Stimulated activated CD4-positive, alpha-beta T cell treated with anti-CD3 and anti-CD28 coated beads, Interleukin-1b, Interleukin-23, amount 100 ng/mL, for 1 hour (primary cell): ENCODE measurements around the gene ADAMTS4.
A peak's percentile ranks its signal among the peaks of the same experiment; 100 is the strongest.
"Not testable (repeated sequence)": the region's sequence is repeated elsewhere in the genome, so short reads cannot be mapped to it uniquely, and the experiment has no call there.

Source experiments
- DNase-seq, 2 donors: peaks; one replicate each; pipeline ENCODE4 v3.0.0-alpha.2; 2020; ENCODE audit warnings: low read depth in 2 of 2

Gene ADAMTS4

DNA sequence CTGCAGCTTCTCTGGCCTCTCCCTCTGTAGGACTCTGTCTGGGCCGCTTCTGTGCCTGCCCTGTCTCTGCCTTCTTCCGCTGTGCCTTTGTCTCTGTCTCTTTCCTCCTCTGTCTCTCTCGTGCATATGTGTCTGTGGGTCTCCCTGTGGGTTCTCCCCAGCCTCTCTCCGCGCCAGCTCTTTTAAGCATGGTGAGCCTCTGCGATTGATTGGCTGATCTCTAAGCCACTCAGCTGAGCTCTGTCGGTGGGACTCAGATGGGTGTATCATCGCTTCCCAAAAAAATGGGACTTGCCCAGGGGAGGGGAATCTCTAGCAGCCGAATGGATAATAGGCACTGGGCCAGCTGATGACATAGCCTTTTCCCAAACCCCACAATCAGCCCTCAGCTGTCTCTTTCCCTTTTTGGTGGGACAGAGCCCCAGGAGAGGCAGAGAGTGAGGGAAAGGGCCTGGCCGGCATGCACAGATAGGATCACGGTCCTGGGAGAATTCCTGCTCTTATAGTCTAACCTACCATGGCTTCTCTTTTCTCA, at the start of gene ADAMTS4:
Gene ADAMTS4, minus strand, starts transcription at position 158 of the 535 bp plus-strand sequence. CDS start 427 bp downstream, outside the sequence.
- DNase-seq, result no peak

DNA sequence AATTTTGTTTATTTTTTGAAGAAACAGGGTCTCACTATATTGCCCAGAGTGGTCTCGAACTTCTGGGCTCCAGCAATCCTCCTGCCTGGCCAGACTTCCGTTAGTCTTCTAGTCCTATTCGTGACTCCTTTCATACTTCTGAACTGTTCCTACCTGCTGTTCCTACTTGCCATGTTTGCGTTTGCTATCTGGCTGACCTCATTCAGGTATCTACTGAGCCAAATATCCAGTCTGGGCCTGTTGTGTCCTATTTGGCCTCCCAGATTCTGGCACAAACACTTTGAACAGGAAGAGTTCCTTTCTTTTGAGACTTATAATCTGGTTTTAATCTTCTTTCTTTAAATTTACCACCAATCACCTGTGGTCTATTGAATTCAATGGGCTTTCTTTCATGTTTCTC, 46.0 kb upstream of the ADAMTS4 start:
- no peak for DNase-seq

GRCh38 chr1:161242313-161242712, 43.5 kb upstream of the ADAMTS4 start:
- no peak for DNase-seq

- DNase-seq, result no peak
These were observed 42.8 kb upstream of the ADAMTS4 start for GRCh38 chr1:161241682-161242081.

- no peak for DNase-seq
These were observed 39.2 kb upstream of the ADAMTS4 start, which contains the start of gene NR1I3 for GRCh38 chr1:161238039-161238473. Gene NR1I3 (minus strand): TSS chr1:161238203. CDS start chr1:161236565, 1,638 bp downstream.

- DNase-seq, result no peak
These were observed 37.3 kb upstream of the ADAMTS4 start for GRCh38 chr1:161235957-161236775.

GRCh38 chr1:161233102-161233501, 34.2 kb upstream of the ADAMTS4 start:
- DNase-seq, result no peak

GRCh38 chr1:161230762-161231161, 31.9 kb upstream of the ADAMTS4 start:
- DNase-seq, result no peak

DNA sequence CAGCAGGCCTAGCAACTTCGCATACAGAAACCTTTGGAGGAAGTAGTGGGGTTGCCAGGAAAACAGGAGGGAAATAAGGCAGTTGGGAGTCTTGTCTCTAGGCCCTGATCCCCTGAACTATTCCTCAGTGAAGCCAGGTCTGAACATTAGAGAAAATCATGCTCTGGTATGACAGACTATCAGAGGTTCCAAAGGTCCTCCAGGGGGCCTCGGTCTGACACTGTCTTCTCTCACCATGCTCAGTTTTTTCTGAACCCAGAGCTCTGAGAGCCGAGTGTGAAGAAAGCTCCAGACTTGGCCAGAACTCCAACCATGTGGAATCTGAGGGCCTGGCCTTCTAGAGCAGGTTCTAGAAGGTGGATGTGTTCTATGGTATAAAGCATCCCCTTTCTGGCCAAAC, 31.0 kb upstream of the ADAMTS4 start:
- DNase-seq, result no peak

GRCh38 chr1:161228032-161228431, 29.2 kb upstream of the ADAMTS4 start:
- no peak for DNase-seq

DNA sequence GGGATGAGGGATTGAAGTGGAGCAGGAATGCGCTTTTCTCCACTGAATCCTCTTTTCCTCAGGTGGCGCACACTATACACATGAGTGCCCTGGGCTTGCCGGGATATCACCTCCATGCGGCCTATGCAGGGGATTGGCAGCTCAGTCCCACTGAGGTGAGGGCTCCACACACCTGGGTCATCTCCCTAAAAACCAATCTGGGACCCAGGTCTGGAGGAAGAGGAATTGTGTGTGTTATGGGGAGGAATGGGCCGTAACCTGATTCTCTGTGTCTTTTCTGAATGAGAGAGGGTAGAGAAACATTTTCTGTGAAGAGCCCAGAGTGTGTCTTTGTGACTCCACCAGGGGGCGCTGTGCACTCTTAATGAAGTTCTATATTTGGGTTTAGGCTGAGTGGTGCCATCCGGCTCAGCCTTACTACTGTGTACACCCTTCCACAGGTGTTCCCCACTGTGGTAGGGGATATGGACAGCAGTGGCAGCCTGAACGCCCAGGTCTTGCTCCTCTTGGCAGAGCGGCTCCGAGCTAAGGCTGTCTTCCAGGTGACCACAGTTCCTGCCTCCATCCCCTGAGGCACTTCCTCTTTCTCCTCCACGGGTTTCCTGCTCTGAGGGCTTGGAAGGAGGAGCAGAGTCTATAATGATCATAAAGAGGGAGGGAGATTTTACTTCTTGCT, 28.5 kb upstream of the ADAMTS4 start:
- peak; percentile 79 to 89 for DNase-seq

DNA sequence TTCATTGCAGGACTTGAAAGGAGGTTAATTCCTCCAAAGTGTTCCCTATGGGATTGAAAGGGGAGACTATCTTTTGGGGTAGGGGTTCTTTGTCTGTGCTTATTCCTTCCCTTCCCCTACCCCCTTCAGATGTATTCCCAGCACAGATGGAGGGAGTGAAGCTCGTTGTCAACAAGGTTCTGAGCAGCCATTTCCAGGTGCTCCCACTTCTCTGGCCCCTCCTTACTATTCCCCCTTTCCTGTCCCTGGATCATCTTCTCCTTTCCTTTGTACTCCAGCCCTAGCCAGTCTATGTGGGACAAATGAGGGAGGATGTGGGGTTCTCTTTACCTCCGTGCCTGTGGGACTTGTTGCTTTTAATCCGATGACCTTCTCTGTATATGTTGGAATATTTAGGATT, 27.9 kb upstream of the ADAMTS4 start:
- DNase-seq, result no peak

- no peak for DNase-seq
These were observed 27.5 kb upstream of the ADAMTS4 start for GRCh38 chr1:161226320-161226711.

DNA sequence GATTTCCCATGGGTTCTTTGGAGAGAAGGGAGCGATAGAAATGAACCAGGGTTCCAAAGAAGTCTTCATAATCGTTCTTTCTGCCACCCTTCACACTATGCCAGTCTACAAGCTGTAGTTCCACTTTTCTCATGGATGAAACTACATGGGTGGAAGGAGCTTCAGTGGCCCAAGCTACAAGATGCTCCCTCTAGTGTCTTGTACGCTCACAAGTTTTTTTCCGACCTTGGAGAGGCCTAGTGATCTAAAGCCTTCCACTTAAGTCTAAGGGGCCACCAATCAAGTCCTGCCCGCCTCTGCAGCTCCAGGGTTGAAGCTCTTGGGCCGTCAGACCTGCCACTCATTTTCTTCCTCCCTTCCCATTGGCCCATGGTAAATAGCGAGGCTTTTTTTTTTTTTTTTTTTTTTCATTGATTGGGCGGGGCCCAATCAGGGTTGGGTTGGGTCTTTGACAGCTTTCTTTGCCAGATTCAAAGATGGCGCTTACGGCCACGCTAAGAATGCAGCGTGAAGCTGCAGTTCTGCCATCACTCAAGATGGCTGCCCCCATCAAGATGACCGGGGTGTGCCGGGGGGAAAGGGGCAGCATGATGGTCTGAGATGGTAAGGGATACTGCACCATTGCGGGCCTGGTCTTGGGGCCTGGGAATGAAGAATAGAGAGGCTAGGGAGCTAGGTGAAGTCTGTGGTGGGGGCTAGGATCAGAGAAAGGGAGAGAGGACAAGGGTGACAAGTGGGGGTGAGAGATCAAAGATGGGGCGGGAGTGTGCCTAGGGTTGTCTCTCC, 26.9 kb upstream of the ADAMTS4 start, which contains the start of gene TOMM40L:
Gene TOMM40L, plus strand, starts transcription at position 527 of the 786 bp plus-strand sequence. CDS start 430 bp downstream, outside the sequence.
- peak; percentile 63 to 80 for DNase-seq

DNA sequence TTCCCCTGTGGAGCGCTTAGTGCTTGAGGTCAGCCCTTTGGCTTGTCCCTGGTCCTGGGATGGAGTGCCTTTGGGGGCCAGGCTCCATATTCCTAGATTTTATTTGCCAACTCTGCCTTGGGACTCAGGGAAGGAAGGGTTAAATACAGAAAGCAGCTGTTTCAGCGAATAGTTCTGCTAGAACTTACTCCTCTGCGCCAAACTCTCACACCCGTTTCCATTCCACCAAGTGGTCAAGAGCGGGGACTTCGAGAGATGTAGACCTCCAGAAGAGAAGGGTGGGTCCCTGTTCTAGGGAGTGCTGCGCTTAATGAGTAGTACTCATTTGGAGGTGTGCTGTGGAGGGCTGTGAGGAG, 26.3 kb upstream of the ADAMTS4 start:
- no peak for DNase-seq

- not testable (repeated sequence) for DNase-seq
These were observed 25.8 kb upstream of the ADAMTS4 start for GRCh38 chr1:161224695-161225087.

DNA sequence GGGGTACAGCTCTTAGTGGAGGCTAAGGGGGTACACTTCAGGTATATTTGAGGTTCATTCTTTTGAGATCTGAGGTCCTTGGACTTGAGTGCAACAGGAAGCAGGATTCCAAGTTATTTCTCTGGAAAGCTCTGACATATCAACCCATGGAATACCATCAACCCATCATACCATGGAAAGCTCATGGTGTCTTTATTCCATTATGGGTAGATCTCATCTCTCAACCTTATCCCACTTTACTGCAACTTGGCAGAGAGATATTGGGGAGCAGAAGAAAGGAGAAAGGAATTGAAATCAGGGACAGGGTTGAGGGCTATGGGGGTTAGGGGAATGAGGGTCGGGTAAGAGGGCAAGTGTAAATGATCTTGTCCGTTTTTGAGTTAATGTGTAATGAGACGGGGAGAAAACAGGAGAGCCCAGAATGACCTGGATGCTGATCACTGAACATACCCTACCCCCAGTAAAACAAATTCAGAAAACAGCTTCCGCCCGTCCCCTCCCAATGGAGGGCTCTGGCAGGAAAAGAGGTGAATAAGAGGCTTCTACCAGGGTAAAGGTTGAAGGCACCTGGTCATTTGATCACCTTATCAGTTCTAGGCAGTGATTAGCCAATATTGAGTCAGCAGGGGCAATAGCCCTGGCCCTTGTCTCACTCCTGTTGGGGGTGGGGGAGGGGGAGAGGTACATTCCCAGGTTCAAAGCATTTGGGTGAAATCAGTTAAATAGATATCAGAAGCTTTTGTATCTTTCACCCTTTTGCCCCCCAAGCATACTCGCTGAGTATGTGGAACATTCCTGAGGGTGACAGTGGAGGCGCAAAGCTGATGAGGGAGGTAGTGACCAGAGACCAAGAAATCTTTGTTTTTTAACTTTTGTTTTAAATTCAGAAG, 25.2 kb upstream of the ADAMTS4 start:
- no peak for DNase-seq

DNA sequence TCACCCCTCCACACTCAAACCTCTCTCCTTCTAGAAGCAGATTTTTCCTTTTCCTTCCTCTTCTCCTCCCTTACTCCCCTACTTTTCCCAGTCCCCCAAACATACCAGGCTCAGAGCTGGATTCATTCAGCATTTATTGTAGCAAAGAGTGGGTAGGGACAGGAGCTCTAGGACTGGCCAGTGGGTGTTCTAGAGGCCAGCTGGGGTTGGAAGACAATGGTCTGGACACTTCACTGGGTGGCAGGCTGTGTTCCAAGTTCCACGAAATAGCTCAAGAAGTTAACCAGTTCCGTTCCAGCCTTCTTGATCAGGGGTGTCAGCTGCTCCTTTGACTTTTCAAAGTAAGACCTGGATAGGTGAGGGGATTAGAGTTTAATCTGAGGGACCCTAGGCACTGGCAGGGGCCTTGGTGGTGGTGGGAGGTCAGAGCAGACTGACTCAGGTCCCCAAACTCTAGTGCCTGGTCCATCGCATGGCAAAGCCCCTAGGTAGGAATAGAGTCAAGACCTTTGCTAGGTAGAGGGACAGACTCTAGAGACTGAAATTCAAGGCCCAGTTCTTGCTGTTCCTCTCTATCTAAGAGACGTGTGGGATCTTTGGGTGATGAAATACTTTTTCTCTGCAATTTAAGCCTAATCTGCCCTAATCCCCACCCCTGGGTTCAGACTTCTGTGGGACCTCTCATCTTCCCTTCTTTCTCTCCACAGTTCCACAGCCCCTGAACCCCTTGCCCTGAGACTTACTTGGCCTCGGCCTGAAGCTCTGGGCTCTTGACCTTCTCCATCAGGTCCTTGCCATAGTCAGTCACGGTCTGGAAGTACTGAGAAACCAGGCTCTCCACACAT, 23.5 kb upstream of the ADAMTS4 start:
- DNase-seq, result no peak

- DNase-seq, result no peak
These were observed 21.1 kb upstream of the ADAMTS4 start for GRCh38 chr1:161220002-161220401.
